IPS-20b (cell line): Measurements from ENCODE around the gene PUS1.

Experiments used
- H3K27ac ChIP-seq: one replicate; pipeline ENCODE4 v1.5.1; 2013; ENCODE audit warnings: low read length
- H3K27me3 ChIP-seq: 2 replicates; pipeline ENCODE4 v1.6.1; 2013; ENCODE audit warnings: mild to moderate bottlenecking, low read length, inconsistent platforms; ENCODE audit not compliant: insufficient read depth
- H3K36me3 ChIP-seq: 2 replicates; pipeline ENCODE4 v1.6.1; 2013; ENCODE audit warnings: low read depth, mild to moderate bottlenecking, inconsistent platforms, low read length, moderate library complexity; ENCODE audit not compliant: insufficient read depth
- H3K4me1 ChIP-seq: 2 replicates; pipeline ENCODE4 v1.6.1; 2013; ENCODE audit warnings: mild to moderate bottlenecking, control low read depth, inconsistent platforms, low read length, moderate library complexity; ENCODE audit not compliant: insufficient read depth
- H3K4me3 ChIP-seq: 2 replicates; pipeline ENCODE4 v1.5.1; 2013; ENCODE audit warnings: mild to moderate bottlenecking, low read length, inconsistent platforms
- H3K9ac ChIP-seq: 2 replicates; pipeline ENCODE4 v1.6.1; 2013; ENCODE audit warnings: low read depth, mild to moderate bottlenecking, inconsistent platforms, low read length, moderate library complexity
- H3K9me3 ChIP-seq: 2 replicates; pipeline ENCODE4 v1.6.1; 2013; ENCODE audit warnings: mild to moderate bottlenecking, low read depth, low read length, inconsistent platforms; ENCODE audit not compliant: insufficient read depth

Gene PUS1

DNA sequence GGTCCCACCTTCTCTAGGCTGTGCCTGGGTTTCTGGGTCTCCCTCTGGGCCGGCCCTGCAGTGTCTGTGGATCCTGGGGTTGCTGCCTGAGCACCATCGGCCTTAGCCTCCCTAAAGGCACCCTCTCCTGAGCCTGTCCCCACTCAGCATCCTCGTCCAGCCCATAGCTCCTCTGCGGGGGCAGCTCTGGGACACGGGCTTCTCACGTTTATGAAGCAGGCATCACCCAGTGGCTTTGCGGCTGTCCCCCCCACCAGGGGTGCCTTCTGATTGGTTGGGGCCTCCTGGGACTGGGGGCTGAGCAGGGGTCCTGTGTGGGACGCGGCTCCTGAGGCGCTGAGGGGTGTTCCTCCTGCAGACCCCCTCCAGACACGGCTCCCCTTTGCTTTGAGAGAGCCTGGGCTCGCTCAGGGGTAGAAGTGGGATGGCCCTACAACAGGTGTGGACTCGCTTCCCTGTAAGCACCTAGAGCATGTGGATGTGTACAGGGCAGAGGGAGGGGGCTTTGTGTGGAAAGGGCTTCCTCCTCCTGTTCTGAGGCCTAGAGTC, 23.9 kb upstream of the PUS1 start:
- Histone ChIP-seq H3K27ac (no peak overlapping the region), H3K4me1 (no peaks in the 10 kb centered on the region), H3K27me3 (no peaks in the 10 kb centered on the region), H3K9me3 (no peaks in the 10 kb centered on the region), H3K4me3 (no peak overlapping the region), H3K9ac (no peak overlapping the region), H3K36me3 (peaks cover 4% of the 10 kb centered on the region)

- no peaks in the 10 kb centered on the region for H3K27me3 ChIP-seq
- H3K4me3 ChIP-seq, result no peak overlapping the region
- no peak overlapping the region for H3K27ac ChIP-seq
- peaks cover 10% of the 10 kb centered on the region for H3K36me3 ChIP-seq
- H3K9ac ChIP-seq, result no peak overlapping the region
- no peaks in the 10 kb centered on the region for H3K4me1 ChIP-seq
- H3K9me3 ChIP-seq, result no peaks in the 10 kb centered on the region
Measured at GRCh38 chr12:131905630-131906091, 23.4 kb upstream of the PUS1 start.

DNA sequence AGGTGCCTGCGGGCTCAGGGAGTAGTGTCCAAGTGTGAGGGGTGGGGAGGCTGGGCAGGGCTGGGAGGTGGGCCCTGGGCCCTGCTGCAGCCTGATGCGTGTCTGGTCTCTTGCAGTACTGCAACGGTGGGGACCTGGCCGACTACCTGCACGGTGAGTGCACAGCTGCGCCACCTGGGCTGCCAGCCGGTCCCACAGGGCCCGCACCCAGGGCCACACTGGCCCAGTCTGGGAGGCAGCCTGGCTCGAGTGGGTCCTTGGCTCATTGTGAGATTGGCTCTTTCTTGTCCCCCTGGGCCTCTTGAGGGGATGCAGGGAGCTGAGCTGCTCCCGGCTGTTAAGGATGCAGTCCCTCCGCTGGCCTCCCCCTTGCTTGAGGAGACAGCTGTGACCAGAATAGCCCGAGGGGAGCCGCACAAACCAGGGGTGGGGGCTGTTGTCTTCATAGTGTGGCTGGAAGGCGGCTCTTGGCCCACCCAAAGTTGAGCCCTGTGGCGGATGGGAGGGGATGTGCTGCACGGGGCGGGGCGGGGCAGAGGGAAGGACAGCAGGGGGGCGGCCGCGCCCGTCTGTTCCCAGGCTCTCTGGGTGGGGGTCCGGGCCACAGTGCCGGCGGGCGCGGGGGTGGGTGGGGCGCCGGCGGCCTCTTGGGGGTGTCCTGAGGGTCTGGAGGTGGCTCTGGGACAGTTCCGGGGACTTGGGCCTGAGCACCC, 21.5 kb upstream of the PUS1 start:
- H3K4me3 ChIP-seq, result no peak overlapping the region
- H3K27me3 ChIP-seq, result no peaks in the 10 kb centered on the region
- no peaks in the 10 kb centered on the region for H3K4me1 ChIP-seq
- H3K9ac ChIP-seq, result no peak overlapping the region
- H3K27ac ChIP-seq, result no peak overlapping the region
- H3K36me3 ChIP-seq, result peaks cover 28% of the 10 kb centered on the region
- no peaks in the 10 kb centered on the region for H3K9me3 ChIP-seq

DNA sequence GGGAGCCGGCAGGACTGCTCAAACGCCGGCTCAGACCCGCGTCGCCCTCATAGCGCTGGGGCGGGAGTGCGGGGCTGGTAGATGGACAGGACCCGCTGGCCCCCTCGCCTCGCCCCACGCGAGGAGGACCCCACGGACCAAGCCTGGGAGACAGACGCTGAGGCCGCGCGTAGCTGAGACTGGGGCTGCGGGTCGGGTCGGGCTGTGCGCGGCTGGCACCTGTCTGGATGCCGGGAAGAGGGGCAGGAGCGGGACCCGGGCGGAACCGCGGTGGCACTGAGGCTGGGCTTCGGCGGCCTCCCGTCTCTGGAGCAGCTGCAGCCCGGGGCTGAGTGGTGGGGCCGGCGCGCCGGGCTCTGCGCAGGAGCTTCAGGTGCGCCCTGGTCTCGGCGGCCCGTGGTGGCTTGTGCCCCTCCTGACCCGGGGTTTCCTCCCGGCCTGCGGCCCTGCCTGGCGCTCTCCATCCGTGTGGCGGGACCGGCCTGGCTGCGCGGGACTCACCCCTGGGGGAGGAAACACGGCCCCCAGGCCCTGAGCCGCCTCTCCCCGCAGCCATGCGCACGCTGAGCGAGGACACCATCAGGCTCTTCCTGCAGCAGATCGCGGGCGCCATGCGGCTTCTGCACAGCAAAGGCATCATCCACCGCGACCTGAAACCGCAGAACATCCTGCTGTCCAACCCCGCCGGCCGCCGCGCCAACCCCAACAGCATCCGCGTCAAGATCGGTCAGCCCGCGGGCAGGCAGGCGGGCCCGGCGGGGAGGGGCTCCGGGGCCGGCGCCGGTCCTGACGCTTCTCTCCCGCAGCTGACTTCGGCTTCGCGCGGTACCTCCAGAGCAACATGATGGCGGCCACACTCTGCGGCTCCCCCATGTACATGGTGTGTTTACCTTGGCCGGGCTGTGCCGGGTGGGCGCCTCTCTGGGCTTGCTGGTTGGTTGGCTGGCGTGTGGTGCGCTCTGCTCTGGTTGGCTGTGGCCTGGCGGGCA, 20.7 kb upstream of the PUS1 start:
- Histone ChIP-seq H3K36me3 (peaks cover 28% of the 10 kb centered on the region), H3K27ac (no peak overlapping the region), H3K4me1 (no peaks in the 10 kb centered on the region), H3K9ac (no peak overlapping the region), H3K27me3 (no peaks in the 10 kb centered on the region), H3K9me3 (no peaks in the 10 kb centered on the region), H3K4me3 (no peak overlapping the region)

- Histone ChIP-seq H3K27ac (no peak overlapping the region), H3K4me3 (no peak overlapping the region), H3K9ac (no peak overlapping the region), H3K36me3 (peaks cover 29% of the 10 kb centered on the region), H3K9me3 (no peaks in the 10 kb centered on the region), H3K4me1 (no peaks in the 10 kb centered on the region), H3K27me3 (no peaks in the 10 kb centered on the region)
Measured at GRCh38 chr12:131909081-131909751, 19.9 kb upstream of the PUS1 start.

GRCh38 chr12:131909752-131910219, 19.3 kb upstream of the PUS1 start:
- Histone ChIP-seq H3K27me3 (no peaks in the 10 kb centered on the region), H3K36me3 (peaks cover 35% of the 10 kb centered on the region), H3K27ac (no peak overlapping the region), H3K4me1 (no peaks in the 10 kb centered on the region), H3K9ac (no peak overlapping the region), H3K9me3 (no peaks in the 10 kb centered on the region), H3K4me3 (no peak overlapping the region)

- Histone ChIP-seq H3K27ac (no peak overlapping the region), H3K36me3 (peaks cover 40% of the 10 kb centered on the region), H3K4me3 (no peak overlapping the region), H3K27me3 (no peaks in the 10 kb centered on the region), H3K9ac (no peak overlapping the region), H3K9me3 (no peaks in the 10 kb centered on the region), H3K4me1 (no peaks in the 10 kb centered on the region)
Measured at GRCh38 chr12:131910302-131911027, 18.6 kb upstream of the PUS1 start.

DNA sequence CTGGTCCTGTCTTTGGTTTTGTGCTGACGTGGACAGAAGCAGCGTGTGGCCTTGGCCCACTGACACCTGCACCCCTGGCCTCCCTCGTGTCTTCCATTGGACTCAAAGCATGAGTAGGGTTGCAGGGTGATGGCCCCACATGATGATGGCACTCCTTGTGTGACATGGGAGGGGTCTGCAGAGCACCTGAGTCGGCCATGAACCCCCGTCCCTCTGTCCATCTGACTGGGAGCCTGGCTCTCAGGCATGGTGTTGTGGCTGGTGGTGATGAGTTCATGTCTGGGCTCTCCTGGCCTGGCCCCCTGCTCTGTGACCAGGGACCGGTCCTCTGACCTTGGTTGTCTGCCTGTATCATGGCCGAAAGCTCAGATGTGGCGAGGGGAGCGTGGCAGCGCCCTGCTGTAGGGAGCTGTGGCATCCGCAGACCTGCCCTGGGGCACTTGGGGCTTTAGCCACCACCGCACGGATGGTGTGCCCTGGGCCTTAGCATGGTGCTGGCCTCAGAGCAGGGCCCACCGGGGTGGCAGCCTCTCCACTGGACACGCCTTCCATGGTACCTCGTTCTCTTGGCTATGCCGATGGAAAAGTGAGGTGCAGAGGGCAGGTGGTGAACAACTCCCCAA, 17.9 kb upstream of the PUS1 start:
- H3K36me3 ChIP-seq, result peaks cover 46% of the 10 kb centered on the region
- H3K27me3 ChIP-seq, result no peaks in the 10 kb centered on the region
- H3K9me3 ChIP-seq, result no peaks in the 10 kb centered on the region
- no peak overlapping the region for H3K9ac ChIP-seq
- no peak overlapping the region for H3K27ac ChIP-seq
- H3K4me3 ChIP-seq, result no peak overlapping the region
- H3K4me1 ChIP-seq, result no peaks in the 10 kb centered on the region

DNA sequence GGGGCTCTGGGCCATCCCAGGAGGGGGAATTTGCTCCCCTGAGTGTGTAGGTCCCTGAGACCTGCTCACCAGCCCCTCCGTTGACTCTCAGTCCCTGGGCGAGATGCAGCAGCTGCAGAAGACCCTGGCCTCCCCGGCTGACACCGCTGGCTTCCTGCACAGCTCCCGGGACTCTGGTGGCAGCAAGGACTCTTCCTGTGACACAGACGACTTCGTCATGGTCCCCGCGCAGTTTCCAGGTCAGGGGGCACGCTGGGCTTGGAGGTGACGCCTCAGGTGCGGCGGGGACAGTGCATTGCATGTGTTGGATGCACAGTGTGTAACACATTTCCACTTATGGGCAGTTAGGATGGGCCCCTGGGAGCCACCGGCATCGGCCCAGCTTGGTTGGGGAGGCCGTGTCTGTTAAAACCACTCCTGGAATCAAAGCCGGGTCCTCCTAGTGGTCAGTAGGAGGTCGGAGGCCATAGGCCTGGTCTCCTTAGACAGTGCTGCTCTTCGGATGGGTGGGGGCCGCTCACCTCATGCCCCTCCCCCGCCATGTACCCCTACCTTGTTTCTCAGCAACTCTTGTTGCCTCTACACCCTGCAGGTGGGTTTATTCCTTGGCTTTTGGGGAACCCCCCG, 17.1 kb upstream of the PUS1 start:
- no peaks in the 10 kb centered on the region for H3K27me3 ChIP-seq
- peaks cover 51% of the 10 kb centered on the region for H3K36me3 ChIP-seq
- no peak overlapping the region for H3K27ac ChIP-seq

DNA sequence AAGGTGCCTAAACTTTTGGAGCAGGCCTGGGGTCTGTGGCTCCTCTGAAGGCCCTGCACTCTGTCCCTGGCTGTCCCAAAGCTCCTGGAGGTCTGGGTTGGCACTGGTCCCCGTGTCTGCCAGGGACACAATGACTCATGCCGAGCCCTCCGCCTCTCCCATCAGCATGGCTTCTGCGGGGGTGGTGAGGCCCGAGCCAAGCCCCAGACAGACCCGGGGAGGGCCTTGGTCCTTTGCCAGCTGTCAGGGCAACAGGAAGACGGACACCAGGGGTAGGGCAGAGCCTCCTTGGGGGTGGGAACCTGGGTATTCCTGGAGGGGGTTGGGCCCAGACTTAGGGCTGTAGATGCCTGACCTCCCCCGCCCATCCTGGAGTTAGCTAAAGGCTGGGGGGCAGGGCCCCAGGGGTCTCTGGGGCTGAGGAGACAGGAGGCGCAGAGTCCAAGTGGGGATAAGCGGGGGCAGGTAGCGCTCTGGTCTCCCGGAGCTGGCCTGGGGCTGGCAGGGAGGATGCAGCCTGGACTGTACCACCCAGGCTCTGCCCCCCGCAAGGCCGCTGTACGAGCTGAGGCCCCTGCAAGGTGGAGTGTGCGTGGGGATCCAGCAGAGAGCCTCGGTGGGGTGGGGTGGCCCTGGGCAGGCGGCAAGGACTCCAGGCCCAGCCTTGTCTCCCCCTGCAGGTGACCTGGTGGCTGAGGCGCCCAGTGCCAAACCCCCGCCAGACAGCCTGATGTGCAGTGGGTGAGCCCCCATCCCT, 16.4 kb upstream of the PUS1 start:
- Histone ChIP-seq H3K9me3 (no peaks in the 10 kb centered on the region), H3K4me1 (no peaks in the 10 kb centered on the region), H3K36me3 (peaks cover 51% of the 10 kb centered on the region), H3K9ac (no peak overlapping the region), H3K4me3 (no peak overlapping the region), H3K27ac (no peak overlapping the region), H3K27me3 (no peaks in the 10 kb centered on the region)

More for the DNA sequence above, 17.1 kb upstream of the PUS1 start:
- Histone ChIP-seq H3K4me3 (no peak overlapping the region), H3K9me3 (no peaks in the 10 kb centered on the region), H3K4me1 (no peaks in the 10 kb centered on the region), H3K9ac (no peak overlapping the region)
